Glutamatergic neuron (in vitro differentiated cells): ENCODE measurements around the gene MEGF9. TPM values are rescaled to one million over a fixed set of nuclear protein-coding genes. Genes with fewer than 3 reads are reported as not detected.

Experiments used
- DNase-seq: peaks from one replicate; pipeline ENCODE4 v3.0.0; 2022
- H3K27ac Mint-ChIP-seq: one replicate; pipeline ENCODE4 v1.8.0; 2020; ENCODE audit warnings: mild to moderate bottlenecking, mixed read lengths, inconsistent platforms; ENCODE audit not compliant: unreplicated experiment
- H3K27me3 Mint-ChIP-seq: one replicate; pipeline ENCODE4 v1.8.0; 2020; ENCODE audit warnings: mild to moderate bottlenecking, moderate library complexity, mixed read lengths, inconsistent platforms; ENCODE audit not compliant: unreplicated experiment
- H3K36me3 Mint-ChIP-seq: one replicate; pipeline ENCODE4 v1.8.0; 2020; ENCODE audit warnings: mild to moderate bottlenecking, mixed read lengths, inconsistent platforms; ENCODE audit not compliant: unreplicated experiment
- H3K4me1 Mint-ChIP-seq: one replicate; pipeline ENCODE4 v1.8.0; 2020; ENCODE audit warnings: mild to moderate bottlenecking, low read depth, mixed read lengths, inconsistent platforms; ENCODE audit not compliant: unreplicated experiment
- H3K4me3 Mint-ChIP-seq: one replicate; pipeline ENCODE4 v1.8.0; 2020; ENCODE audit warnings: mild to moderate bottlenecking, mixed read lengths, inconsistent platforms; ENCODE audit not compliant: unreplicated experiment
- H3K9me3 Mint-ChIP-seq: one replicate; pipeline ENCODE4 v1.8.0; 2020; ENCODE audit warnings: mild to moderate bottlenecking, moderate library complexity, mixed read lengths, inconsistent platforms; ENCODE audit not compliant: unreplicated experiment
- CTCF ChIP-seq: fragments of 200-600 bp; sonication (generic); IDR thresholded peaks from one replicate; pipeline ENCODE4 v1.5.0; 2021; ENCODE audit not compliant: partially characterized antibody, unreplicated experiment
- total RNA-seq: library from RNA; stranded (reverse); fragmentation: NEBNext Ultra II Directional; extraction: Animal tissue kit (Norgen Biotek cat#: 25700); gene quantifications from one replicate; pipeline ENCODE4 v1.2.1, GENCODE V29; 2021; ENCODE audit not compliant: unreplicated experiment

Gene MEGF9
- total RNA-seq, 1 donor from 2014 or later, result 25.4 TPM

DNA sequence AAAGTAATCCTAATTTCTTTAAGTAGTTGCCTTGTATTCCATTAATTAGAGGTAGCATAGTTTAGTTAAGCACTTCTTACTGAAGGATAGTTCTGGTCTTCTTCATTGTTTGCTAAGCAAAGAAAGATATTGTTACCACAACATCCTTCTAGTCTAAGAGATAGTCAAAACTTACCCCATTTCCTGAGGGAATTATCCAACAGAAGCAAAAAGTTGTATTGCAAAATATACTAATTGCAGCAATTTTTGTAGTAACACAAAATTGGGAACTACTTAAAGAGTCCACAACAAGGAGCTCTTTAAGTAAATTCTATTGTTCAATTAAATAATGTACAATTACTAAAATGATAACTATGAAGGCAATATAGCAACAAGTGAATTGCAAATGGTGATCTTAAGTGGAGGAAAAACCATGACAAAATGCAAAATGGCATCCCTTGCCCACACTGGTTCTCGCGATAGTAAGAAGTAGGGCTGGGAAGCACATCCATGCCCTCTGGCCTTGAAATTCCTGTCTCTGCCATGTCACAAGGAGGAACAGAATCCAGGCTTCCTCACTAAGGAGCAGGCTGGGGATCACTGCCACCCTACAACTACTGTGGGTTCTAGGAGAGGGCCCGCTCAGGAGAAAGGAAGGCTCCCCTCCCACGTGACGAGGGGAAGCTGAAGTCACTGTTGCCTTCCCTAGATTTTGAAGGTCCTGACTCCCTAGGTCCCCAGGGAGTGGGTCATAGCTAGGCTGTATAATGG, 23.3 kb upstream of the MEGF9 start:
- H3K9me3 Mint-ChIP-seq, result no peaks in the 10 kb centered on the region
- no peaks in the 10 kb centered on the region for H3K27me3 Mint-ChIP-seq
- H3K36me3 Mint-ChIP-seq, result no peaks in the 10 kb centered on the region
- TF ChIP-seq CTCF, result no peak
- DNase-seq, result no peak
- H3K27ac Mint-ChIP-seq, result no peak overlapping the region
- no peaks in the 10 kb centered on the region for H3K4me1 Mint-ChIP-seq
- H3K4me3 Mint-ChIP-seq, result no peak overlapping the region

DNA sequence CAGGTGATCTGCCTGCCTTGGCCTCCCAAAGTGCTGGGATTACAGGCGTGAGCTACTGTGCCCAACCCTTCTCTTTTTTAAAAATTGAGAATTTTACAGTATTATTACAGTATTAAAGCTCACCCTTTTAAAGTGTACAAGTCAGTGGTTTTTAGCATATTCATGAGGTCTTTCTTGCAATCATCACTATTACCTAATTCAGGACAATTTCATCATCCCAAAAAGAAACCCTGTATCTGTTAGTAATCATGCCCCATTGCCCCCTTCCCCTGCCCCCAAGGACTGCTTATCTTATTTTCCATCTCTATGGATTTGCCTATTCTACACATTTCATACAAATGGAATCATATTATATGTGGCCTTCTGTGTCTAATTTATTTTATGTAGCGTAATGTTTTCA, 22.6 kb upstream of the MEGF9 start:
- TF ChIP-seq CTCF, result no peak
- no peaks in the 10 kb centered on the region for H3K4me1 Mint-ChIP-seq
- H3K4me3 Mint-ChIP-seq, result no peak overlapping the region
- H3K9me3 Mint-ChIP-seq, result no peaks in the 10 kb centered on the region
- DNase-seq, result no peak
- peaks cover 2% of the 10 kb centered on the region for H3K27me3 Mint-ChIP-seq
- no peak overlapping the region for H3K27ac Mint-ChIP-seq
- no peaks in the 10 kb centered on the region for H3K36me3 Mint-ChIP-seq

- H3K36me3 Mint-ChIP-seq, result no peaks in the 10 kb centered on the region
- no peak for TF ChIP-seq CTCF
- peaks cover 2% of the 10 kb centered on the region for H3K27me3 Mint-ChIP-seq
- peaks cover 6% of the 10 kb centered on the region for H3K4me1 Mint-ChIP-seq
- H3K27ac Mint-ChIP-seq, result no peak overlapping the region
- DNase-seq, result no peak
- peaks cover 2% of the 10 kb centered on the region for H3K9me3 Mint-ChIP-seq
- H3K4me3 Mint-ChIP-seq, result no peak overlapping the region
Observed at GRCh38 chr9:120735415-120736126, 21.3 kb upstream of the MEGF9 start.

- H3K4me3 Mint-ChIP-seq, result no peak overlapping the region
- no peaks in the 10 kb centered on the region for H3K36me3 Mint-ChIP-seq
- no peak for TF ChIP-seq CTCF
- H3K4me1 Mint-ChIP-seq, result peaks cover 6% of the 10 kb centered on the region
- peaks cover 2% of the 10 kb centered on the region for H3K27me3 Mint-ChIP-seq
- H3K27ac Mint-ChIP-seq, result no peak overlapping the region
- no peak for DNase-seq
- H3K9me3 Mint-ChIP-seq, result peaks cover 2% of the 10 kb centered on the region
Observed at GRCh38 chr9:120734607-120735410, 20.5 kb upstream of the MEGF9 start.
